HL-60 (cell line): Measurements from ENCODE around the gene PRR5.

ENCODE experiments used
- CTCF ChIP-seq: IDR thresholded peaks from one replicate; pipeline ENCODE4 v1.5.1; 2011; ENCODE audit warnings: low read length, control low read depth, inconsistent platforms; ENCODE audit not compliant: insufficient read depth
- POLR2AphosphoS5 ChIP-seq: IDR thresholded peaks from 2 replicates; pipeline ENCODE4 v1.6.1; 2012; ENCODE audit warnings: low read depth
- REST ChIP-seq: IDR thresholded peaks from 2 replicates; pipeline ENCODE4 v1.6.1; 2012; ENCODE audit warnings: low read depth; ENCODE audit not compliant: insufficient replicate concordance

DNA sequence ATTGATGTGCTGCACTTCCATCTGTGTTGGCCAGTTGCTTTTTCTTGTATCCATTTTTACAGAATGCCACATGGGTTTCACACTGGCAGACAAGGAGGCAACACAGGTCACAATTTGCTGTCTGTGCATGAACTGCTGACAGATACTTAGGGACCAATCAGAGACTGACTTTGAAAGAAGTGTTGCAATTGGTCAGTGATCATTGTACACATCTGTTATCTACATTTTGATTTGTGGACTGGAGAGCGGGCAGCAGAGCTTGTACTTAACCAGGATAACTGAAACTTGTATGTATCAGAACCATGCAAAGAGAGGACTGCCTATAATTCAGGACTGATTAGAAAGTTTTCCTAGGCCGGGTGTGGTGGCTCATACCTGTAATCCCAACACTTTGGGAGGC, 21.8 kb downstream of the PRR5 start:
- no peak for TF ChIP-seq CTCF
- TF ChIP-seq REST, result no peak
- TF ChIP-seq POLR2AphosphoS5, result no peak
